ENCODE data around the gene C16orf89.

The C16orf89 gene

DNA sequence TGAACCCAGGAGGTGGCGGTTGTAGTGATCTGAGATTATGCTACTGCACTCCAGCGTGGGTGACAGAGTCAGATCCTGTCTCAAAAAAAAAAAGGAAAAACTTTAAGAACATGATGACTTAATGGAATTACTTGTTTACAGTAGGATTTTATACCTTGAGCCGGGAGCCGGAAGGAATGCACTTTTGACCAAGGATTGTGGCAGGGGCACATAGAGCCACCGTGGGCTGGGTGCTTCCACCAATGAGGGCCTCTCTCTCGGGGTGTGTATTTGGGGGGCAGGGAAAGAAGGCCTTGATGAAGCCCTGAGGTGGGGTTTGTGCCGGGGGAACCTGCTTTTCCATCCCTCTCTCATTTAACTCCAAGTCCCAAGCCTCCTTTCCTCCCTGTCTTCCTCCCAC lies 25.3 kb downstream of the C16orf89 start:
- TF ChIP-seq SNAI2 (CRISPR knock-in tag; IDR thresholded peaks at IDR 0.05) (no peak), ZNF8 (CRISPR knock-in tag; IDR thresholded peaks at IDR 0.05) (no peak), BACH2 (CRISPR knock-in tag; IDR thresholded peaks at IDR 0.05; ENCODE audit: borderline replicate concordance) (no peak), CSDC2 (CRISPR knock-in tag; IDR thresholded peaks at IDR 0.05) (no peak), ARNTL (CRISPR knock-in tag; IDR thresholded peaks at IDR 0.05; ENCODE audit: borderline replicate concordance, low read depth) (no peak), ZFP30 (CRISPR knock-in tag; IDR thresholded peaks at IDR 0.05) (no peak), ISL1 (CRISPR knock-in tag; IDR thresholded peaks at IDR 0.05) (no peak), RARB (CRISPR knock-in tag; IDR thresholded peaks at IDR 0.05) (no peak)
- TF ChIP-seq, protein P1, sequence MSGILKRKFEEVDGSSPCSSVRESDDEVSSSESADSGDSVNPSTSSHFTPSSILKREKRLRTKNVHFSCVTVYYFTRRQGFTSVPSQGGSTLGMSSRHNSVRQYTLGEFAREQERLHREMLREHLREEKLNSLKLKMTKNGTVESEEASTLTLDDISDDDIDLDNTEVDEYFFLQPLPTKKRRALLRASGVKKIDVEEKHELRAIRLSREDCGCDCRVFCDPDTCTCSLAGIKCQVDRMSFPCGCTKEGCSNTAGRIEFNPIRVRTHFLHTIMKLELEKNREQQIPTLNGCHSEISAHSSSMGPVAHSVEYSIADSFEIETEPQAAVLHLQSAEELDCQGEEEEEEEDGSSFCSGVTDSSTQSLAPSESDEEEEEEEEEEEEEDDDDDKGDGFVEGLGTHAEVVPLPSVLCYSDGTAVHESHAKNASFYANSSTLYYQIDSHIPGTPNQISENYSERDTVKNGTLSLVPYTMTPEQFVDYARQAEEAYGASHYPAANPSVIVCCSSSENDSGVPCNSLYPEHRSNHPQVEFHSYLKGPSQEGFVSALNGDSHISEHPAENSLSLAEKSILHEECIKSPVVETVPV (CRISPR knock-in tag; IDR thresholded peaks at IDR 0.05) = no peak
- TF ChIP-seq, protein P2, sequence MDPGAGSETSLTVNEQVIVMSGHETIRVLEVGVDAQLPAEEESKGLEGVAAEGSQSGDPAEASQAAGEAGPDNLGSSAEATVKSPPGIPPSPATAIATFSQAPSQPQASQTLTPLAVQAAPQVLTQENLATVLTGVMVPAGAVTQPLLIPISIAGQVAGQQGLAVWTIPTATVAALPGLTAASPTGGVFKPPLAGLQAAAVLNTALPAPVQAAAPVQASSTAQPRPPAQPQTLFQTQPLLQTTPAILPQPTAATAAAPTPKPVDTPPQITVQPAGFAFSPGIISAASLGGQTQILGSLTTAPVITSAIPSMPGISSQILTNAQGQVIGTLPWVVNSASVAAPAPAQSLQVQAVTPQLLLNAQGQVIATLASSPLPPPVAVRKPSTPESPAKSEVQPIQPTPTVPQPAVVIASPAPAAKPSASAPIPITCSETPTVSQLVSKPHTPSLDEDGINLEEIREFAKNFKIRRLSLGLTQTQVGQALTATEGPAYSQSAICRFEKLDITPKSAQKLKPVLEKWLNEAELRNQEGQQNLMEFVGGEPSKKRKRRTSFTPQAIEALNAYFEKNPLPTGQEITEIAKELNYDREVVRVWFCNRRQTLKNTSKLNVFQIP (CRISPR knock-in tag; IDR thresholded peaks at IDR 0.05; ENCODE audit: borderline replicate concordance, low read depth) = no peak
- ATAC-seq = no peak

DNA sequence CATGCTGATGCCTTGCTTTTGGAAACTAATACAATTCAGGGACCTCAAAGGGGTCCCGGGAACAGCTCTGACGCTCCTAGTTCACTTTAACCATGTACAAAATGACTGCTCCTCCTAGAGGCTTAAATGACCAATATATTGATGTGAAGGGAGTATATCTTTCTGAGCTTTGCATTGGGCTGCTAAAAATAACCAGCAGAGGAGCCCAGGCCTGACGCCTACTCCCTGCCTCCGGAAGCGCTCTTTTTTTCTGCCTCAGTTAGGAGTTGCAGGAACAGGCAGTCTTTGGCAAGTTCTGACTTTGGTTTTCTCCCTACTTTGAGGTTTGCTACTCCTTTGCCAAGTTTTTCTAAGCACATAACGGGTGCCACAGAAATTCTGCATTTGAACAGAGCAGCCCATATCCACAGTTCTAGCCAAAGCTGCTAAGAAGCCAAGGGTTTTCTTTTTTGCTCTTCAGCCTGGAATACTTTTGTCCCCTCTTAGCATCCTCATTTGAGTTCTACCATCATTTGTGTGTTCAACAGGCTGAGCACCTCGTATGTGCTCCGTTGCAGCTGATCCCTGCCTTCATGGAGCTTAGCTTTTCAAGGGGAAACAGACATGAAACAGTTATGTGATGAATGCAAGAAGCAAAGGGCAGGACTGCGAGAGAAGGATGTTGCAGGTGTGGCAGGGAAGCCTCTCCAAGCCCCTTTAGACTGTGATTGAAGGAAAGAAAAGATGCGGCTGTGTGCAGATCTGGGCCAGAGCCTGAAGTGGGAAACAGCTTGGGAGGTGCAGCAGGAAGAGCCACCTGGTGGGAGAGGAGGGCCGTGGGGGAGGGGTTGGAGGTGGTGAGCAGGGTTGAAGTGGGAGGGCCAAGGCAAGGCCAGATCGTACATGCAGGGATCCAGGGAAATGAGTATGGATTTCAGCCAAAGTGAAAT lies 29.3 kb downstream of the C16orf89 start:
- TF ChIP-seq, protein P3, sequence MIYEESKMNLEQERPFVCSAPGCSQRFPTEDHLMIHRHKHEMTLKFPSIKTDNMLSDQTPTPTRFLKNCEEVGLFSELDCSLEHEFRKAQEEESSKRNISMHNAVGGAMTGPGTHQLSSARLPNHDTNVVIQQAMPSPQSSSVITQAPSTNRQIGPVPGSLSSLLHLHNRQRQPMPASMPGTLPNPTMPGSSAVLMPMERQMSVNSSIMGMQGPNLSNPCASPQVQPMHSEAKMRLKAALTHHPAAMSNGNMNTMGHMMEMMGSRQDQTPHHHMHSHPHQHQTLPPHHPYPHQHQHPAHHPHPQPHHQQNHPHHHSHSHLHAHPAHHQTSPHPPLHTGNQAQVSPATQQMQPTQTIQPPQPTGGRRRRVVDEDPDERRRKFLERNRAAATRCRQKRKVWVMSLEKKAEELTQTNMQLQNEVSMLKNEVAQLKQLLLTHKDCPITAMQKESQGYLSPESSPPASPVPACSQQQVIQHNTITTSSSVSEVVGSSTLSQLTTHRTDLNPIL (CRISPR knock-in tag; IDR thresholded peaks at IDR 0.05; ENCODE audit: low read depth) = no peak
- TF ChIP-seq ZNF8 (CRISPR knock-in tag; IDR thresholded peaks at IDR 0.05) = no peak
- TF ChIP-seq, protein P1 (CRISPR knock-in tag; IDR thresholded peaks at IDR 0.05) = no peak
- no peak for TF ChIP-seq RARB (CRISPR knock-in tag; IDR thresholded peaks at IDR 0.05)
- TF ChIP-seq, protein P4, sequence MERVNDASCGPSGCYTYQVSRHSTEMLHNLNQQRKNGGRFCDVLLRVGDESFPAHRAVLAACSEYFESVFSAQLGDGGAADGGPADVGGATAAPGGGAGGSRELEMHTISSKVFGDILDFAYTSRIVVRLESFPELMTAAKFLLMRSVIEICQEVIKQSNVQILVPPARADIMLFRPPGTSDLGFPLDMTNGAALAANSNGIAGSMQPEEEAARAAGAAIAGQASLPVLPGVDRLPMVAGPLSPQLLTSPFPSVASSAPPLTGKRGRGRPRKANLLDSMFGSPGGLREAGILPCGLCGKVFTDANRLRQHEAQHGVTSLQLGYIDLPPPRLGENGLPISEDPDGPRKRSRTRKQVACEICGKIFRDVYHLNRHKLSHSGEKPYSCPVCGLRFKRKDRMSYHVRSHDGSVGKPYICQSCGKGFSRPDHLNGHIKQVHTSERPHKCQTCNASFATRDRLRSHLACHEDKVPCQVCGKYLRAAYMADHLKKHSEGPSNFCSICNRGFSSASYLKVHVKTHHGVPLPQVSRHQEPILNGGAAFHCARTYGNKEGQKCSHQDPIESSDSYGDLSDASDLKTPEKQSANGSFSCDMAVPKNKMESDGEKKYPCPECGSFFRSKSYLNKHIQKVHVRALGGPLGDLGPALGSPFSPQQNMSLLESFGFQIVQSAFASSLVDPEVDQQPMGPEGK (CRISPR knock-in tag; IDR thresholded peaks at IDR 0.05; ENCODE audit: borderline replicate concordance) = no peak
- no peak for TF ChIP-seq CSDC2 (CRISPR knock-in tag; IDR thresholded peaks at IDR 0.05)
- TF ChIP-seq, protein P5, sequence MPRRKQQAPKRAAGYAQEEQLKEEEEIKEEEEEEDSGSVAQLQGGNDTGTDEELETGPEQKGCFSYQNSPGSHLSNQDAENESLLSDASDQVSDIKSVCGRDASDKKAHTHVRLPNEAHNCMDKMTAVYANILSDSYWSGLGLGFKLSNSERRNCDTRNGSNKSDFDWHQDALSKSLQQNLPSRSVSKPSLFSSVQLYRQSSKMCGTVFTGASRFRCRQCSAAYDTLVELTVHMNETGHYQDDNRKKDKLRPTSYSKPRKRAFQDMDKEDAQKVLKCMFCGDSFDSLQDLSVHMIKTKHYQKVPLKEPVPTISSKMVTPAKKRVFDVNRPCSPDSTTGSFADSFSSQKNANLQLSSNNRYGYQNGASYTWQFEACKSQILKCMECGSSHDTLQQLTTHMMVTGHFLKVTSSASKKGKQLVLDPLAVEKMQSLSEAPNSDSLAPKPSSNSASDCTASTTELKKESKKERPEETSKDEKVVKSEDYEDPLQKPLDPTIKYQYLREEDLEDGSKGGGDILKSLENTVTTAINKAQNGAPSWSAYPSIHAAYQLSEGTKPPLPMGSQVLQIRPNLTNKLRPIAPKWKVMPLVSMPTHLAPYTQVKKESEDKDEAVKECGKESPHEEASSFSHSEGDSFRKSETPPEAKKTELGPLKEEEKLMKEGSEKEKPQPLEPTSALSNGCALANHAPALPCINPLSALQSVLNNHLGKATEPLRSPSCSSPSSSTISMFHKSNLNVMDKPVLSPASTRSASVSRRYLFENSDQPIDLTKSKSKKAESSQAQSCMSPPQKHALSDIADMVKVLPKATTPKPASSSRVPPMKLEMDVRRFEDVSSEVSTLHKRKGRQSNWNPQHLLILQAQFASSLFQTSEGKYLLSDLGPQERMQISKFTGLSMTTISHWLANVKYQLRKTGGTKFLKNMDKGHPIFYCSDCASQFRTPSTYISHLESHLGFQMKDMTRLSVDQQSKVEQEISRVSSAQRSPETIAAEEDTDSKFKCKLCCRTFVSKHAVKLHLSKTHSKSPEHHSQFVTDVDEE (CRISPR knock-in tag; IDR thresholded peaks at IDR 0.05) = no peak
- TF ChIP-seq SNAI2 (CRISPR knock-in tag; IDR thresholded peaks at IDR 0.05) = no peak
- no peak for TF ChIP-seq ESRRG (CRISPR knock-in tag; IDR thresholded peaks at IDR 0.05)
- no peak for TF ChIP-seq ZFP3 (CRISPR knock-in tag; IDR thresholded peaks at IDR 0.05)
- no peak for TF ChIP-seq OSR1 (CRISPR knock-in tag; IDR thresholded peaks at IDR 0.05)
- no peak for TF ChIP-seq ZC3H10 (CRISPR knock-in tag; IDR thresholded peaks at IDR 0.05)
- no peak for TF ChIP-seq GLIS3 (CRISPR knock-in tag; IDR thresholded peaks at IDR 0.05)
- ATAC-seq = no peak

DNA sequence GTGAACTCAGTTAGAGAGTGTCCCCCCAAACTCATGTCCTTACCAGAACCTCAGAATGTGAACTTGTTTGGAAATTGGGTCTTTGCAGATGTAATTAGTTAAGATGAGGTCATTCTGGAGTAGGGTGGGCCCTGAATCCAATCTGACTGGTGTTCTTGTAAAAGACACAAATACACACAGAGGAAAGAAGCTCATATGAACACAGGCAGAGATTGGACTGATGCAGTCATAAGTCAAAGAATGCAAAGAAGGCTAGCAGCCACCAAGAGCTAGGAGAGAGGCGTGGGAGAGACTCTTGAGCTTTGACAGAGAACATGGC lies 29.9 kb downstream of the C16orf89 start:
- no peak for ATAC-seq
- TF ChIP-seq TCF4 (CRISPR knock-in tag; IDR thresholded peaks at IDR 0.05; ENCODE audit: borderline replicate concordance) (no peak), ZFP3 (CRISPR knock-in tag; IDR thresholded peaks at IDR 0.05) (no peak), TOX (CRISPR knock-in tag; IDR thresholded peaks at IDR 0.05; ENCODE audit: borderline replicate concordance) (no peak), ZFP30 (CRISPR knock-in tag; IDR thresholded peaks at IDR 0.05) (no peak), ZNF8 (CRISPR knock-in tag; IDR thresholded peaks at IDR 0.05) (no peak), OSR1 (CRISPR knock-in tag; IDR thresholded peaks at IDR 0.05) (no peak), ISL1 (CRISPR knock-in tag; IDR thresholded peaks at IDR 0.05) (no peak), CSDC2 (CRISPR knock-in tag; IDR thresholded peaks at IDR 0.05) (no peak), RARB (CRISPR knock-in tag; IDR thresholded peaks at IDR 0.05) (no peak), ZC3H10 (CRISPR knock-in tag; IDR thresholded peaks at IDR 0.05) (no peak), ZNF70 (CRISPR knock-in tag; IDR thresholded peaks at IDR 0.05) (no peak), ARNTL (CRISPR knock-in tag; IDR thresholded peaks at IDR 0.05; ENCODE audit: borderline replicate concordance, low read depth) (no peak), BACH2 (CRISPR knock-in tag; IDR thresholded peaks at IDR 0.05; ENCODE audit: borderline replicate concordance) (no peak), ESRRG (CRISPR knock-in tag; IDR thresholded peaks at IDR 0.05) (no peak), SNAI2 (CRISPR knock-in tag; IDR thresholded peaks at IDR 0.05) (no peak)
- TF ChIP-seq, protein P4 (CRISPR knock-in tag; IDR thresholded peaks at IDR 0.05; ENCODE audit: borderline replicate concordance) = no peak
- TF ChIP-seq, protein P3 (CRISPR knock-in tag; IDR thresholded peaks at IDR 0.05; ENCODE audit: low read depth) = no peak
